B cell (primary cell): ENCODE data around the gene PHAX.

Experiments used
- CTCF ChIP-seq: fragments of 200-600 bp; IDR thresholded peaks from one replicate; pipeline ENCODE4 v1.8.0; 2022; ENCODE audit warnings: antibody characterized with exemption, mild to moderate bottlenecking
- EZH2 ChIP-seq: IDR thresholded peaks from 2 replicates; pipeline ENCODE4 v1.6.1; 2012; ENCODE audit warnings: borderline replicate concordance, low read depth, mild to moderate bottlenecking, moderate library complexity, low read length; ENCODE audit not compliant: insufficient read depth, poor library complexity, severe bottlenecking

DNA sequence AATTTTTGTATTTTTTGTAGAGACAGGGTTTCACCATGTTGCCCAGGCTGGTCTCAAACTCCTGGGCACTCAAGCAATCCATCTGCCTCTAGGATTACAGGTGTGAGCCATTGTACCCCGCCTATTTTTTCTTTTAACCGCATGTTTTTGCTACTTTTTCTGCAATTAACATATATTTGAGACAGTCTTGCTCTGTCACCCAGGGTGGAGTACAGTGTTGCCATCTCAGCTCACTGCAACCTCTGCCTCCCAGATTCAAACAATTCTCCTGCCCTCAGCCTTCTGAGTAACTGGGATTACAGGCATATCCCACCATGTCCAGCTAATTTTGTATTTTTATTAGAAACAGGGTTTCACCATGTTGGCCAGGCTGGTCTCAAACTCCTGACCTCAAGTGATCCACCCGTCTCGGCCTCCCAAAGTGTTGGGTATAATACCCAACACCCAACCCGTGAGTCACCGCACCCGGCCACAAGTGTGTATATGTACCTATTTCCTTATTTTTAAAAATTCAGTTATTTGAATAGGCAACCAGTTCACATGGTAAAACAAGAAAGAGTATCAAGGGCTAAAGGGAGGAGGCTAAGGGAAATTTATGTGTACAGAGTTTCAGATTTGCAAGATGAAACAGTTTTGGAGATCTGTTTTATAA is 13.3 kb downstream of the PHAX start:
- TF ChIP-seq CTCF = no peak
- TF ChIP-seq EZH2 = no peak
